B cell (primary cell): ENCODE results near the gene GPR180. TPM values are rescaled to one million over a fixed set of nuclear protein-coding genes. Genes with fewer than 3 reads are reported as not detected.

Experiments used
- ATAC-seq: fragments of 200-7000 bp; cut with Tn5 transposase; one replicate; pipeline ENCODE4 v1.10.0; 2021; ENCODE audit warnings: low read depth, mild to moderate bottlenecking, moderate number of reproducible peaks, moderate library complexity
- CTCF ChIA-PET: fragments of 350-600 bp; sonication (Branson Sonifier 250); formaldehyde crosslinking; loops from one replicate; lab custom pipeline; 2021; ENCODE audit warnings: antibody characterized with exemption, inconsistent platforms; lab: Charles Lee
- POLR2A ChIA-PET: fragments of 350-600 bp; sonication (Branson Sonifier 250); formaldehyde crosslinking; loops from one replicate; lab custom pipeline; 2021; ENCODE audit warnings: antibody characterized with exemption; lab: Charles Lee
- DNase-seq: peaks from one replicate; pipeline ENCODE4 v3.0.0; 2013
- H2AFZ ChIP-seq: 2 replicates; pipeline ENCODE4 v1.6.1; 2012; ENCODE audit warnings: mild to moderate bottlenecking, low read depth, low read length; ENCODE audit not compliant: insufficient read depth, poor library complexity, severe bottlenecking
- H3K27ac ChIP-seq, 2 donors: 1 replicate in 1 of 2; 2 replicates in 1 of 2; pipeline ENCODE4 v1.5.1; 2012 to 2013; ENCODE audit warnings: low read length in 2 of 2, mild to moderate bottlenecking in 2 of 2, moderate library complexity in 1 of 2
- H3K27me3 ChIP-seq, 4 experiments: fragments of 200-600 bp in 1 of 4; sonication (generic) in 1 of 4; replicated peaks in 1 of 4; 1 replicate in 2 of 4; 2 replicates in 2 of 4; pipeline versions ENCODE4 v1.6.1 to v1.7.0; 2013 to 2016; ENCODE audit warnings: low read length in 3 of 4, mild to moderate bottlenecking in 2 of 4, mixed read lengths in 1 of 4, moderate library complexity in 1 of 4; ENCODE audit not compliant: insufficient read depth in 4 of 4, control insufficient read depth in 3 of 4; ENCODE audit errors: control extremely low read depth in 1 of 4
- H3K36me3 ChIP-seq, 2 experiments: replicated peaks in 1 of 2; 1 replicate in 1 of 2; 2 replicates in 1 of 2; pipeline versions ENCODE4 v1.6.1 to v1.7.1; 2013; ENCODE audit warnings: low read length in 1 of 2; ENCODE audit not compliant: insufficient read depth in 2 of 2, control insufficient read depth in 1 of 2; ENCODE audit errors: control extremely low read depth in 1 of 2, extremely low read depth in 1 of 2
- H3K4me1 ChIP-seq, 2 donors: fragments of 200-600 bp in 1 of 2; sonication (generic) in 1 of 2; 1 replicate in 1 of 2; 2 replicates in 1 of 2; pipeline versions ENCODE4 v1.5.1 to v1.6.1; 2013 to 2017; ENCODE audit warnings: low read length in 2 of 2; ENCODE audit not compliant: control insufficient read depth in 2 of 2, insufficient read depth in 2 of 2
- H3K4me2 ChIP-seq: replicated peaks from 2 replicates; pipeline ENCODE3; 2012; ENCODE audit warnings: mild to moderate bottlenecking, low read depth, low read length; ENCODE audit not compliant: poor library complexity, severe bottlenecking
- H3K4me3 ChIP-seq, 5 experiments: fragments of 200-600 bp in 1 of 5; sonication (generic) in 1 of 5; 1 replicate in 3 of 5; 2 replicates in 2 of 5; pipeline versions ENCODE4 v1.5.1 to v1.7.0; 2011 to 2016; ENCODE audit warnings: low read length in 4 of 5, mild to moderate bottlenecking in 4 of 5, low read depth in 2 of 5, control low read depth in 1 of 5, moderate library complexity in 1 of 5; ENCODE audit not compliant: insufficient read depth in 1 of 5; ENCODE audit errors: control extremely low read depth in 1 of 5, extremely low read depth in 1 of 5
- H3K79me2 ChIP-seq: fragments of 200-600 bp; sonication (generic); one replicate; pipeline ENCODE4 v1.6.0; 2016; ENCODE audit warnings: low read length; ENCODE audit not compliant: control insufficient read depth, insufficient read depth
- H3K9ac ChIP-seq: fragments of 200-600 bp; sonication (generic); 2 replicates; pipeline ENCODE4 v1.6.1; 2017; ENCODE audit warnings: mild to moderate bottlenecking, low read length, moderate library complexity
- H3K9me3 ChIP-seq, 3 donors: one replicate each; pipeline versions ENCODE4 v1.6.1 to v1.7.1; 2013; ENCODE audit warnings: low read length in 2 of 3; ENCODE audit not compliant: control insufficient read depth in 2 of 3, insufficient read depth in 1 of 3; ENCODE audit errors: control extremely low read depth in 1 of 3
- H4K20me1 ChIP-seq: 2 replicates; pipeline ENCODE4 v1.6.0; 2012; ENCODE audit warnings: mild to moderate bottlenecking, low read length; ENCODE audit not compliant: insufficient read depth, control insufficient read depth, poor library complexity, severe bottlenecking
- H3K27ac Mint-ChIP-seq: one replicate; pipeline ENCODE4 v1.8.0; 2021; ENCODE audit warnings: mixed read lengths
- H3K27me3 Mint-ChIP-seq: one replicate; pipeline ENCODE4 v1.8.0; 2021; ENCODE audit warnings: mixed read lengths
- H3K4me1 Mint-ChIP-seq: one replicate; pipeline ENCODE4 v1.8.0; 2021; ENCODE audit warnings: mixed read lengths
- H3K4me3 Mint-ChIP-seq: one replicate; pipeline ENCODE4 v1.8.0; 2021; ENCODE audit warnings: mixed read lengths
- H3K9me3 Mint-ChIP-seq: one replicate; pipeline ENCODE4 v1.8.0; 2022; ENCODE audit warnings: mixed read lengths; ENCODE audit not compliant: insufficient read depth
- EZH2 ChIP-seq: IDR thresholded peaks from 2 replicates; pipeline ENCODE4 v1.6.1; 2012; ENCODE audit warnings: borderline replicate concordance, low read depth, mild to moderate bottlenecking, moderate library complexity, low read length; ENCODE audit not compliant: insufficient read depth, poor library complexity, severe bottlenecking
- WGBS: methylation state at CpG from one replicate; pipeline ENCODE4 v1.1.5; 2013; ENCODE audit warnings: missing lambda C conversion rate; ENCODE audit not compliant: insufficient coverage; 5-methylcytosine and 5-hydroxymethylcytosine counted together
- intact Hi-C: fragments of 100-400 bp; cut with micrococcal nuclease; formaldehyde crosslinking; loops from one replicate; pipeline ENCODE4 v1.10.0; 2022
- polyA plus RNA-seq: library from polyadenylated mRNA; depleted of rRNA; stranded (reverse); fragments of >200 nt; gene quantifications from 2 replicates; pipeline ENCODE4 v1.2.3, GENCODE V29; 2012
- total RNA-seq, 2 donors: library from RNA; stranded (reverse); fragments of 120-200 nt in 1 of 2; gene quantifications; 1 replicate in 1 of 2; 2 replicates in 1 of 2; pipeline versions ENCODE4 v1.2.3 to v1.2.4, GENCODE V29; 2013 to 2022
- TF ChIP-seq, protein P1 (sequence below): fragments of 200-600 bp; IDR thresholded peaks from one replicate; pipeline ENCODE4 v1.8.0; 2022; ENCODE audit warnings: antibody characterized with exemption, mild to moderate bottlenecking

GPR180 gene
- total and polyA plus RNA-seq, 2 donors (not counting 1 experiment from before 2014, with no cell fraction given) = 1.2 to 4.7 TPM

DNA sequence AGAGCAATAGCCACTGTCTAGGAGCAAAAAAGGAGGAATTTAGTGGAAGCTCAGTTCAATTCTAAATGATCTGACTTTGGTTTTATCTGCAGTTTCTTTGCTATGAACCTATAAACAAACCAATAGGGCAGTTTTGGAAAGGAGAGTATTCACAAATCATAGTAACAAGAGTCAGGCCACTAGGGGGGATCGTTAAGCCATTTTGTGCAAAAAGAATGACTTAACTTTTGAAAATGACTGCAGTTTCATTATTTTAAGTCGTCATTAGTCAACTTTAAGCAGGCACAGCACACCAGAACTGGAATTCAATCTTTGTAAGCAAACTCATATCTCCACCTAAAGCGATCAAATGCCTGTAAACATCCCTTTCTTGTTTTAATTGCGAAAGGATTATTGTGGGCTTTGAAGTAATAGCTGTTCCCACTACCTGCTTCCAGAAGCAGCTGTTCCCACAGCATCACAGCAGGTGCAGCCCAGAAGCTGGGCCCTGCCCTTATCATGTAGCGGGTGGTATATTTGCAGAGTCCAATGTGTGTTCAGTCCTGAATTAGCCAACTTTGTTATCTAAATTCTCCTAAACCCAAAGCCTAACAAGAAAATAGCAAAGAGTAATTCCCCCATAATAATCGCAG, 59.2 kb downstream of the GPR180 start:
- Histone ChIP-seq H3K79me2 (no peaks in the 10 kb centered on the region), H3K4me2 (no peak overlapping the region), H3K4me1 (no peaks in the 10 kb centered on the region), H3K9ac (no peak overlapping the region), H3K27ac (no peak overlapping the region), H3K9me3 (no peaks in the 10 kb centered on the region), H3K4me3 (no peak overlapping the region), H4K20me1 (no peaks in the 10 kb centered on the region), H2AFZ (no peak overlapping the region), H3K36me3 (no peaks in the 10 kb centered on the region), H3K27me3 (no peaks in the 10 kb centered on the region)
- no peak overlapping the region for H3K4me3 Mint-ChIP-seq
- H3K27ac Mint-ChIP-seq = no peak overlapping the region
- peaks cover 1% of the 10 kb centered on the region for H3K9me3 Mint-ChIP-seq
- CTCF ChIA-PET = no interaction called here
- H3K4me1 Mint-ChIP-seq = no peaks in the 10 kb centered on the region
- ATAC-seq = no peak
- intact Hi-C loops = no loop called here
- TF ChIP-seq EZH2 = no peak
- TF ChIP-seq, protein P1, sequence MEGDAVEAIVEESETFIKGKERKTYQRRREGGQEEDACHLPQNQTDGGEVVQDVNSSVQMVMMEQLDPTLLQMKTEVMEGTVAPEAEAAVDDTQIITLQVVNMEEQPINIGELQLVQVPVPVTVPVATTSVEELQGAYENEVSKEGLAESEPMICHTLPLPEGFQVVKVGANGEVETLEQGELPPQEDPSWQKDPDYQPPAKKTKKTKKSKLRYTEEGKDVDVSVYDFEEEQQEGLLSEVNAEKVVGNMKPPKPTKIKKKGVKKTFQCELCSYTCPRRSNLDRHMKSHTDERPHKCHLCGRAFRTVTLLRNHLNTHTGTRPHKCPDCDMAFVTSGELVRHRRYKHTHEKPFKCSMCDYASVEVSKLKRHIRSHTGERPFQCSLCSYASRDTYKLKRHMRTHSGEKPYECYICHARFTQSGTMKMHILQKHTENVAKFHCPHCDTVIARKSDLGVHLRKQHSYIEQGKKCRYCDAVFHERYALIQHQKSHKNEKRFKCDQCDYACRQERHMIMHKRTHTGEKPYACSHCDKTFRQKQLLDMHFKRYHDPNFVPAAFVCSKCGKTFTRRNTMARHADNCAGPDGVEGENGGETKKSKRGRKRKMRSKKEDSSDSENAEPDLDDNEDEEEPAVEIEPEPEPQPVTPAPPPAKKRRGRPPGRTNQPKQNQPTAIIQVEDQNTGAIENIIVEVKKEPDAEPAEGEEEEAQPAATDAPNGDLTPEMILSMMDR = no peak
- WGBS = 0% methylated on average over 1 of the region's 6 CpGs
- POLR2A ChIA-PET = no interaction called here
- H3K27me3 Mint-ChIP-seq = peaks cover 48% of the 10 kb centered on the region
- no peak for DNase-seq

DNA sequence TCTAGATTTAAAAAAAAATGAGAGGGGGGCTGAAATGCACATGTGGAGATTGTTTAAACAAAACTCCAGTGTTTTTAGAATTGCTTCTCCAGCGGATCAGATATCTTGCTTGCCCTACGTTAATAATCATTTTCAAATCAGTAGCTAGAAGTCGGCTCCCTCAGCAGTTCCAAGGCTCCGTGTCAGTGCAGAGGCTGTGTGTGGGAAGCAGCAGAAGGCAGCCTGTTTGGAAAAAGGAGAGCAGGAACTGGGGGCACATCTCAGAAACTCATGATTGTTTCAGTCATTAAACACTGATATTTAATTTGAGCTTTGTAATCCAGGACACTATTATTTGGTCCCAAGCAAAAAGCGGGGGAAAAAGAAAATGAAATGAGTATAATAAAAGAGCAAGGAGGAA, 59.7 kb downstream of the GPR180 start:
- H3K9ac ChIP-seq = no peak overlapping the region
- Mint-ChIP-seq H3K4me3 (no peak overlapping the region), H3K27me3 (peaks cover 48% of the 10 kb centered on the region), H3K4me1 (no peaks in the 10 kb centered on the region), H3K27ac (no peak overlapping the region), H3K9me3 (no peaks in the 10 kb centered on the region)
- H3K4me2 ChIP-seq = no peak overlapping the region
- H3K79me2 ChIP-seq = no peaks in the 10 kb centered on the region
- H3K27ac ChIP-seq = no peak overlapping the region
- WGBS = 80% methylated on average over 2 of the region's 5 CpGs
- H3K9me3 ChIP-seq = no peaks in the 10 kb centered on the region
- no peaks in the 10 kb centered on the region for H3K36me3 ChIP-seq
- ATAC-seq (no peak), DNase-seq (no peak)
- intact Hi-C loops = no loop called here
- CTCF ChIA-PET = no interaction called here
- TF ChIP-seq, protein P1 = no peak
- TF ChIP-seq EZH2 = no peak
- H3K4me3 ChIP-seq = no peak overlapping the region
- H3K4me1 ChIP-seq = no peaks in the 10 kb centered on the region
- H2AFZ ChIP-seq = no peak overlapping the region
- POLR2A ChIA-PET = no interaction called here
- H4K20me1 ChIP-seq = no peaks in the 10 kb centered on the region
- no peaks in the 10 kb centered on the region for H3K27me3 ChIP-seq
